Activated naive CD4-positive, alpha-beta T cell treated with anti-CD3 and anti-CD28 coated beads for 36 hours (primary cell): Measurements from ENCODE around the gene KIF1A. TPM values are rescaled to one million over a fixed set of nuclear protein-coding genes. Genes with fewer than 3 reads are reported as not detected.

Experiments
- CTCF ChIA-PET: fragments of 350-600 bp; sonication (Branson Sonifier 250); formaldehyde crosslinking; loops from one replicate; lab custom pipeline; 2021; ENCODE audit warnings: antibody characterized with exemption; lab: Charles Lee
- DNase-seq: peaks from one replicate; pipeline ENCODE4 v3.0.0-alpha.2; 2020
- H3K27ac Mint-ChIP-seq: one replicate; pipeline ENCODE4 v1.8.0; 2021; ENCODE audit warnings: mild to moderate bottlenecking, mixed read lengths
- H3K27me3 Mint-ChIP-seq: one replicate; pipeline ENCODE4 v1.8.0; 2021; ENCODE audit warnings: low read depth, mixed read lengths
- H3K36me3 Mint-ChIP-seq: one replicate; pipeline ENCODE4 v1.8.0; 2021; ENCODE audit warnings: low read depth, mixed read lengths
- H3K4me1 Mint-ChIP-seq: one replicate; pipeline ENCODE4 v1.8.0; 2021; ENCODE audit warnings: low read depth, mixed read lengths
- H3K4me3 Mint-ChIP-seq: one replicate; pipeline ENCODE4 v1.8.0; 2021; ENCODE audit warnings: mild to moderate bottlenecking, moderate library complexity, mixed read lengths
- H3K9me3 Mint-ChIP-seq: one replicate; pipeline ENCODE4 v1.8.0; 2021; ENCODE audit warnings: mixed read lengths
- intact Hi-C: fragments of 100-400 bp; cut with micrococcal nuclease; formaldehyde crosslinking; loops from one replicate; pipeline ENCODE4 v1.15.1; 2023
- total RNA-seq, 2 experiments: library from RNA; stranded (reverse); gene quantifications; one replicate each; pipeline ENCODE4 v1.2.3, GENCODE V29; 2021

KIF1A gene
- total RNA-seq, 2 experiments from 2014 or later, result 8.4 TPM

GRCh38 chr2:240825476-240825875 is 5.5 kb upstream of the KIF1A start:
- intact Hi-C loops, result no loop called here
- H3K27ac Mint-ChIP-seq, result no peak overlapping the region
- H3K4me3 Mint-ChIP-seq, result no peak overlapping the region
- CTCF ChIA-PET, result interaction anchor here (0.7 kb wide), 1 partner anchor 26 kb away, joined by 4 read pairs; no protein-coding TSS in a partner anchor
- no peak for DNase-seq
- peaks cover 69% of the 10 kb centered on the region for H3K27me3 Mint-ChIP-seq
- H3K36me3 Mint-ChIP-seq, result no peaks in the 10 kb centered on the region
- H3K9me3 Mint-ChIP-seq, result peaks cover 2% of the 10 kb centered on the region
- H3K4me1 Mint-ChIP-seq, result peaks cover 5% of the 10 kb centered on the region

GRCh38 chr2:240823449-240824336 is 3.7 kb upstream of the KIF1A start:
- Mint-ChIP-seq H3K4me1 (peaks cover 5% of the 10 kb centered on the region), H3K27me3 (peaks cover 63% of the 10 kb centered on the region), H3K36me3 (no peaks in the 10 kb centered on the region), H3K4me3 (no peak overlapping the region), H3K27ac (no peak overlapping the region), H3K9me3 (peaks cover 2% of the 10 kb centered on the region)
- CTCF ChIA-PET, result interaction anchor here (2.9 kb wide), 1 partner anchor 17 kb away, joined by 9 read pairs; no protein-coding TSS in a partner anchor
- intact Hi-C loops, result no loop called here
- DNase-seq, result no peak

GRCh38 chr2:240822280-240822847 is 2.3 kb upstream of the KIF1A start:
- no peaks in the 10 kb centered on the region for H3K36me3 Mint-ChIP-seq
- DNase-seq, result no peak
- H3K9me3 Mint-ChIP-seq, result peaks cover 2% of the 10 kb centered on the region
- intact Hi-C loops, result no loop called here
- no peak overlapping the region for H3K4me3 Mint-ChIP-seq
- peaks cover 9% of the 10 kb centered on the region for H3K4me1 Mint-ChIP-seq
- H3K27me3 Mint-ChIP-seq, result peaks cover 68% of the 10 kb centered on the region
- CTCF ChIA-PET, result interaction anchor here (2.9 kb wide), 1 partner anchor 18 kb away, joined by 9 read pairs; no protein-coding TSS in a partner anchor
- H3K27ac Mint-ChIP-seq, result no peak overlapping the region

- Mint-ChIP-seq H3K27me3 (peaks cover 60% of the 10 kb centered on the region), H3K27ac (no peak overlapping the region), H3K36me3 (no peaks in the 10 kb centered on the region), H3K9me3 (peaks cover 2% of the 10 kb centered on the region), H3K4me3 (peak overlapping the region; percentile 69), H3K4me1 (peaks cover 9% of the 10 kb centered on the region)
- intact Hi-C loops, result loop anchor here (1.0 kb wide), 1 partner anchor 11 kb away; no protein-coding TSS in a partner anchor
- DNase-seq, result no peak
- CTCF ChIA-PET, result interaction anchor here (2.9 kb wide), 1 partner anchor 19 kb away, joined by 9 read pairs; no protein-coding TSS in a partner anchor
Observed at GRCh38 chr2:240821429-240821778, 1.4 kb upstream of the KIF1A start.

- H3K4me3 Mint-ChIP-seq, result peak overlapping the region; percentile 69
- H3K27ac Mint-ChIP-seq, result no peak overlapping the region
- DNase-seq, result no peak
- CTCF ChIA-PET, result interaction anchor here (2.9 kb wide), 1 partner anchor 19 kb away, joined by 9 read pairs; no protein-coding TSS in a partner anchor
- H3K27me3 Mint-ChIP-seq, result peaks cover 56% of the 10 kb centered on the region
- H3K4me1 Mint-ChIP-seq, result peaks cover 9% of the 10 kb centered on the region
- intact Hi-C loops, result loop anchor here (1.0 kb wide), 1 partner anchor 11 kb away; no protein-coding TSS in a partner anchor
- peaks cover 2% of the 10 kb centered on the region for H3K9me3 Mint-ChIP-seq
- H3K36me3 Mint-ChIP-seq, result no peaks in the 10 kb centered on the region
Observed at GRCh38 chr2:240820607-240821428, 799 bp upstream of the KIF1A start.

GRCh38 chr2:240819126-240819857 is 727 bp downstream of the KIF1A start:
- Mint-ChIP-seq H3K4me1 (peaks cover 9% of the 10 kb centered on the region), H3K4me3 (peak overlapping the region; percentile 51), H3K27ac (no peak overlapping the region), H3K27me3 (peaks cover 44% of the 10 kb centered on the region), H3K9me3 (peaks cover 3% of the 10 kb centered on the region), H3K36me3 (no peaks in the 10 kb centered on the region)
- DNase-seq, result no peak
- intact Hi-C loops, result no loop called here
- CTCF ChIA-PET, result interaction anchor here (0.6 kb wide), 1 partner anchor 237 kb away, joined by 4 read pairs; no protein-coding TSS in a partner anchor

- CTCF ChIA-PET, result interaction anchor here (0.6 kb wide), 1 partner anchor 237 kb away, joined by 4 read pairs; no protein-coding TSS in a partner anchor
- DNase-seq, result no peak
- H3K27me3 Mint-ChIP-seq, result peaks cover 37% of the 10 kb centered on the region
- H3K4me3 Mint-ChIP-seq, result peak overlapping the region; percentile 23
- intact Hi-C loops, result no loop called here
- H3K9me3 Mint-ChIP-seq, result peaks cover 4% of the 10 kb centered on the region
- no peaks in the 10 kb centered on the region for H3K36me3 Mint-ChIP-seq
- H3K4me1 Mint-ChIP-seq, result peaks cover 9% of the 10 kb centered on the region
- no peak overlapping the region for H3K27ac Mint-ChIP-seq
Observed at GRCh38 chr2:240818293-240819125, 1.5 kb downstream of the KIF1A start.

- peaks cover 9% of the 10 kb centered on the region for H3K4me1 Mint-ChIP-seq
- H3K27me3 Mint-ChIP-seq, result peaks cover 29% of the 10 kb centered on the region
- intact Hi-C loops, result no loop called here
- peaks cover 4% of the 10 kb centered on the region for H3K9me3 Mint-ChIP-seq
- no peak overlapping the region for H3K27ac Mint-ChIP-seq
- no peak overlapping the region for H3K4me3 Mint-ChIP-seq
- CTCF ChIA-PET, result no interaction called here
- H3K36me3 Mint-ChIP-seq, result no peaks in the 10 kb centered on the region
- DNase-seq, result no peak
Observed at GRCh38 chr2:240817496-240818292, 2.3 kb downstream of the KIF1A start.

- no peaks in the 10 kb centered on the region for H3K36me3 Mint-ChIP-seq
Observed at GRCh38 chr2:240816584-240817495, 3.2 kb downstream of the KIF1A start.

More at GRCh38 chr2:240816584-240817495, 3.2 kb downstream of the KIF1A start:
- peaks cover 20% of the 10 kb centered on the region for H3K27me3 Mint-ChIP-seq
- intact Hi-C loops, result no loop called here
- H3K4me1 Mint-ChIP-seq, result peaks cover 9% of the 10 kb centered on the region
- no peak for DNase-seq
- H3K27ac Mint-ChIP-seq, result no peak overlapping the region
- no peak overlapping the region for H3K4me3 Mint-ChIP-seq
- CTCF ChIA-PET, result no interaction called here
- H3K9me3 Mint-ChIP-seq, result peaks cover 8% of the 10 kb centered on the region
